ENCODE data around the gene CHST4.
A peak's percentile ranks its signal among the peaks of the same experiment; 100 is the strongest.

CHST4 gene

GRCh38 chr16:71520550-71520949 is 5.7 kb upstream of the CHST4 start:
- DNase-seq = no peak

GRCh38 chr16:71524566-71525553 is 1.4 kb upstream of the CHST4 start:
- H3K27me3 ChIP-seq (replicated peaks; ENCODE audit: control insufficient read depth, insufficient read depth, low read length, poor library complexity, severe bottlenecking) = peaks cover 6% of the 10 kb centered on the region
- no peaks in the 10 kb centered on the region for H3K9me3 ChIP-seq (ENCODE audit: control insufficient read depth, low read length)
- H3K4me1 ChIP-seq (ENCODE audit: control insufficient read depth, insufficient read depth, low read length, poor library complexity, severe bottlenecking) = no peaks in the 10 kb centered on the region
- DNase-seq = no peak
- H3K4me3 ChIP-seq (ENCODE audit: insufficient read depth, low read depth, low read length, poor library complexity, severe bottlenecking) = no peak overlapping the region
- H3K27ac ChIP-seq (ENCODE audit: insufficient read depth, low read length, poor library complexity, severe bottlenecking) = no peak overlapping the region
- H3K36me3 ChIP-seq (ENCODE audit: control insufficient read depth, insufficient read depth, low read length) = no peaks in the 10 kb centered on the region

More at GRCh38 chr16:71520550-71520949, 5.7 kb upstream of the CHST4 start:
- H3K4me1 ChIP-seq (ENCODE audit: control insufficient read depth, insufficient read depth, low read length, poor library complexity, severe bottlenecking) = no peaks in the 10 kb centered on the region
- no peaks in the 10 kb centered on the region for H3K9me3 ChIP-seq (ENCODE audit: control insufficient read depth, low read length)
- peaks cover 6% of the 10 kb centered on the region for H3K27me3 ChIP-seq (replicated peaks; ENCODE audit: control insufficient read depth, insufficient read depth, low read length, poor library complexity, severe bottlenecking)
- no peak overlapping the region for H3K27ac ChIP-seq (ENCODE audit: insufficient read depth, low read length, poor library complexity, severe bottlenecking)
- H3K36me3 ChIP-seq (ENCODE audit: control insufficient read depth, insufficient read depth, low read length) = no peaks in the 10 kb centered on the region
- no peak overlapping the region for H3K4me3 ChIP-seq (ENCODE audit: insufficient read depth, low read depth, low read length, poor library complexity, severe bottlenecking)

- no peak for DNase-seq
- H3K36me3 ChIP-seq (ENCODE audit: control insufficient read depth, insufficient read depth, low read length) = no peaks in the 10 kb centered on the region
Measured at GRCh38 chr16:71528257-71528656, 2.0 kb downstream of the CHST4 start.

GRCh38 chr16:71528863-71529262 is 2.6 kb downstream of the CHST4 start:
- Histone ChIP-seq H3K27me3 (replicated peaks; ENCODE audit: control insufficient read depth, insufficient read depth, low read length, poor library complexity, severe bottlenecking) (peaks cover 6% of the 10 kb centered on the region), H3K4me3 (ENCODE audit: insufficient read depth, low read depth, low read length, poor library complexity, severe bottlenecking) (no peak overlapping the region)
- DNase-seq = no peak

More at GRCh38 chr16:71528257-71528656, 2.0 kb downstream of the CHST4 start:
- peaks cover 6% of the 10 kb centered on the region for H3K27me3 ChIP-seq (replicated peaks; ENCODE audit: control insufficient read depth, insufficient read depth, low read length, poor library complexity, severe bottlenecking)
- no peak overlapping the region for H3K4me3 ChIP-seq (ENCODE audit: insufficient read depth, low read depth, low read length, poor library complexity, severe bottlenecking)
- no peak overlapping the region for H3K27ac ChIP-seq (ENCODE audit: insufficient read depth, low read length, poor library complexity, severe bottlenecking)
- no peaks in the 10 kb centered on the region for H3K9me3 ChIP-seq (ENCODE audit: control insufficient read depth, low read length)
- H3K4me1 ChIP-seq (ENCODE audit: control insufficient read depth, insufficient read depth, low read length, poor library complexity, severe bottlenecking) = no peaks in the 10 kb centered on the region

GRCh38 chr16:71532366-71532765 is 6.1 kb downstream of the CHST4 start:
- H3K27me3 ChIP-seq (replicated peaks; ENCODE audit: control insufficient read depth, insufficient read depth, low read length, poor library complexity, severe bottlenecking) = no peaks in the 10 kb centered on the region
- H3K4me1 ChIP-seq (ENCODE audit: control insufficient read depth, insufficient read depth, low read length, poor library complexity, severe bottlenecking) = no peaks in the 10 kb centered on the region
- H3K36me3 ChIP-seq (ENCODE audit: control insufficient read depth, insufficient read depth, low read length) = no peaks in the 10 kb centered on the region
- no peak for DNase-seq
- no peaks in the 10 kb centered on the region for H3K9me3 ChIP-seq (ENCODE audit: control insufficient read depth, low read length)
- H3K4me3 ChIP-seq (ENCODE audit: insufficient read depth, low read depth, low read length, poor library complexity, severe bottlenecking) = no peak overlapping the region
- H3K27ac ChIP-seq (ENCODE audit: insufficient read depth, low read length, poor library complexity, severe bottlenecking) = no peak overlapping the region

More at GRCh38 chr16:71528863-71529262, 2.6 kb downstream of the CHST4 start:
- Histone ChIP-seq H3K4me1 (ENCODE audit: control insufficient read depth, insufficient read depth, low read length, poor library complexity, severe bottlenecking) (no peaks in the 10 kb centered on the region), H3K36me3 (ENCODE audit: control insufficient read depth, insufficient read depth, low read length) (no peaks in the 10 kb centered on the region), H3K9me3 (ENCODE audit: control insufficient read depth, low read length) (no peaks in the 10 kb centered on the region), H3K27ac (ENCODE audit: insufficient read depth, low read length, poor library complexity, severe bottlenecking) (no peak overlapping the region)

GRCh38 chr16:71536752-71537499 is 10.7 kb downstream of the CHST4 start:
- no peak overlapping the region for H3K27ac ChIP-seq (ENCODE audit: insufficient read depth, low read length, poor library complexity, severe bottlenecking)
- H3K4me3 ChIP-seq (ENCODE audit: insufficient read depth, low read depth, low read length, poor library complexity, severe bottlenecking) = no peak overlapping the region
- no peaks in the 10 kb centered on the region for H3K9me3 ChIP-seq (ENCODE audit: control insufficient read depth, low read length)
- H3K36me3 ChIP-seq (ENCODE audit: control insufficient read depth, insufficient read depth, low read length) = no peaks in the 10 kb centered on the region
- no peak for DNase-seq
- H3K27me3 ChIP-seq (replicated peaks; ENCODE audit: control insufficient read depth, insufficient read depth, low read length, poor library complexity, severe bottlenecking) = no peaks in the 10 kb centered on the region
- H3K4me1 ChIP-seq (ENCODE audit: control insufficient read depth, insufficient read depth, low read length, poor library complexity, severe bottlenecking) = no peaks in the 10 kb centered on the region

- Histone ChIP-seq H3K27ac (ENCODE audit: insufficient read depth, low read length, poor library complexity, severe bottlenecking) (no peak overlapping the region), H3K27me3 (replicated peaks; ENCODE audit: control insufficient read depth, insufficient read depth, low read length, poor library complexity, severe bottlenecking) (no peaks in the 10 kb centered on the region), H3K4me3 (ENCODE audit: insufficient read depth, low read depth, low read length, poor library complexity, severe bottlenecking) (no peak overlapping the region), H3K9me3 (ENCODE audit: control insufficient read depth, low read length) (no peaks in the 10 kb centered on the region), H3K4me1 (ENCODE audit: control insufficient read depth, insufficient read depth, low read length, poor library complexity, severe bottlenecking) (no peaks in the 10 kb centered on the region), H3K36me3 (ENCODE audit: control insufficient read depth, insufficient read depth, low read length) (no peaks in the 10 kb centered on the region)
- DNase-seq = no peak
Measured at GRCh38 chr16:71537643-71538042, 11.4 kb downstream of the CHST4 start.

GRCh38 chr16:71542377-71542776 is 16.2 kb downstream of the CHST4 start:
- H3K4me1 ChIP-seq (ENCODE audit: control insufficient read depth, insufficient read depth, low read length, poor library complexity, severe bottlenecking) = no peaks in the 10 kb centered on the region
- no peaks in the 10 kb centered on the region for H3K36me3 ChIP-seq (ENCODE audit: control insufficient read depth, insufficient read depth, low read length)
- no peak overlapping the region for H3K27ac ChIP-seq (ENCODE audit: insufficient read depth, low read length, poor library complexity, severe bottlenecking)
- no peaks in the 10 kb centered on the region for H3K27me3 ChIP-seq (replicated peaks; ENCODE audit: control insufficient read depth, insufficient read depth, low read length, poor library complexity, severe bottlenecking)
- peak in 1 of 3 donors; percentile 20 for DNase-seq
- H3K4me3 ChIP-seq (ENCODE audit: insufficient read depth, low read depth, low read length, poor library complexity, severe bottlenecking) = no peak overlapping the region
- no peaks in the 10 kb centered on the region for H3K9me3 ChIP-seq (ENCODE audit: control insufficient read depth, low read length)

- DNase-seq = no peak
- H3K27ac ChIP-seq (ENCODE audit: insufficient read depth, low read length, poor library complexity, severe bottlenecking) = no peak overlapping the region
- H3K4me1 ChIP-seq (ENCODE audit: control insufficient read depth, insufficient read depth, low read length, poor library complexity, severe bottlenecking) = no peaks in the 10 kb centered on the region
- H3K36me3 ChIP-seq (ENCODE audit: control insufficient read depth, insufficient read depth, low read length) = no peaks in the 10 kb centered on the region
- no peaks in the 10 kb centered on the region for H3K9me3 ChIP-seq (ENCODE audit: control insufficient read depth, low read length)
- no peak overlapping the region for H3K4me3 ChIP-seq (ENCODE audit: insufficient read depth, low read depth, low read length, poor library complexity, severe bottlenecking)
- no peaks in the 10 kb centered on the region for H3K27me3 ChIP-seq (replicated peaks; ENCODE audit: control insufficient read depth, insufficient read depth, low read length, poor library complexity, severe bottlenecking)
Measured at GRCh38 chr16:71547168-71547567, 20.9 kb downstream of the CHST4 start.
